Measurements from ENCODE around the gene DNLZ. TPM values are rescaled to one million over a fixed set of nuclear protein-coding genes. Genes with fewer than 3 reads are reported as not detected.

Gene DNLZ
- total RNA-seq, 2 donors from 2014 or later = 24.1 to 31.3 TPM

GRCh38 chr9:136341769-136342168 is 21.8 kb downstream of the DNLZ start:
- Histone ChIP-seq H3K4me3 (peak overlapping the region in 1 of 2 donors; percentile 35), H3K36me3 (replicated peaks in 1 of 2; ENCODE audit: insufficient read depth in 1 of 2, low read depth in 2 of 2) (no peaks in the 10 kb centered on the region), H3K27me3 (no peaks in the 10 kb centered on the region), H3K27ac (peak overlapping the region; percentile 93 to 97 (median 95)), H3K4me1 (peaks cover 62% of the 10 kb centered on the region), H3K9me3 (no peaks in the 10 kb centered on the region)
- peak in 1 of 4 donors; percentile 50 for DNase-seq
- no peak for ATAC-seq
- WGBS, 2 donors = 39 to 46% methylated on average over 7 to 10 of the region's 10 CpGs
- no peak for TF ChIP-seq CTCF (IDR thresholded peaks at IDR 0.05)
- peak in 2 of 3 donors; percentile 24 to 51 for TF ChIP-seq POLR2A (IDR thresholded peaks at IDR 0.05)
- intact Hi-C loops (cut with DNase I) = no loop called here

- peak overlapping the region; percentile 93 to 97 (median 95) for H3K27ac ChIP-seq
- no peaks in the 10 kb centered on the region for H3K36me3 ChIP-seq (replicated peaks in 1 of 2; ENCODE audit: insufficient read depth in 1 of 2, low read depth in 2 of 2)
- peaks cover 62% of the 10 kb centered on the region for H3K4me1 ChIP-seq
- no peaks in the 10 kb centered on the region for H3K27me3 ChIP-seq
- DNase-seq = peak; percentile 91 to 96 (median 94)
- intact Hi-C loops (cut with DNase I) = no loop called here
- no peaks in the 10 kb centered on the region for H3K9me3 ChIP-seq
- TF ChIP-seq CTCF (IDR thresholded peaks at IDR 0.05) (no peak), POLR2A (IDR thresholded peaks at IDR 0.05) (peak in 2 of 3 donors; percentile 60 to 67)
- peak; percentile 58 for ATAC-seq
- no peak overlapping the region for H3K4me3 ChIP-seq
- WGBS, 2 donors = 36 to 63% methylated on average over 6 to 15 of the region's 18 CpGs
These were observed 22.4 kb downstream of the DNLZ start for GRCh38 chr9:136341042-136341655.

- peak overlapping the region; percentile 93 to 97 (median 95) for H3K27ac ChIP-seq
These were observed 23.0 kb downstream of the DNLZ start for GRCh38 chr9:136340356-136341041.

GRCh38 chr9:136339958-136340310 is 23.6 kb downstream of the DNLZ start:
- peak; percentile 0 for ATAC-seq

More at GRCh38 chr9:136340356-136341041, 23.0 kb downstream of the DNLZ start:
- H3K4me1 ChIP-seq = peaks cover 58% of the 10 kb centered on the region
- DNase-seq (no peak), ATAC-seq (no peak)
- 87 to 94% methylated on average over 14 to 24 of the region's 28 CpGs for WGBS, 2 donors
- H3K27me3 ChIP-seq = no peaks in the 10 kb centered on the region
- H3K4me3 ChIP-seq = no peak overlapping the region
- TF ChIP-seq POLR2A (IDR thresholded peaks at IDR 0.05) (no peak), CTCF (IDR thresholded peaks at IDR 0.05) (no peak)
- H3K36me3 ChIP-seq (replicated peaks in 1 of 2; ENCODE audit: insufficient read depth in 1 of 2, low read depth in 2 of 2) = no peaks in the 10 kb centered on the region
- H3K9me3 ChIP-seq = no peaks in the 10 kb centered on the region
- intact Hi-C loops (cut with DNase I) = no loop called here

More at GRCh38 chr9:136339958-136340310, 23.6 kb downstream of the DNLZ start:
- peaks cover 58% of the 10 kb centered on the region for H3K4me1 ChIP-seq
- no peak overlapping the region for H3K4me3 ChIP-seq
- H3K9me3 ChIP-seq = no peaks in the 10 kb centered on the region
- TF ChIP-seq POLR2A (IDR thresholded peaks at IDR 0.05) (peak in 2 of 3 donors; percentile 35 to 40), CTCF (IDR thresholded peaks at IDR 0.05) (no peak)
- WGBS, 2 donors = 40 to 60% methylated on average over 1 to 12 of the region's 12 CpGs
- DNase-seq = peak in 3 of 4 donors; percentile 61 to 70 (median 67)
- no peaks in the 10 kb centered on the region for H3K36me3 ChIP-seq (replicated peaks in 1 of 2; ENCODE audit: insufficient read depth in 1 of 2, low read depth in 2 of 2)
- H3K27me3 ChIP-seq = no peaks in the 10 kb centered on the region
- intact Hi-C loops (cut with DNase I) = loop anchor here (5.0 kb wide), 1 partner anchor 62 kb away; the partner anchor contains the start of gene SNAPC4
- H3K27ac ChIP-seq = peak overlapping the region; percentile 93 to 97 (median 95)
